Measurements from ENCODE around the gene DPCD.

DNA sequence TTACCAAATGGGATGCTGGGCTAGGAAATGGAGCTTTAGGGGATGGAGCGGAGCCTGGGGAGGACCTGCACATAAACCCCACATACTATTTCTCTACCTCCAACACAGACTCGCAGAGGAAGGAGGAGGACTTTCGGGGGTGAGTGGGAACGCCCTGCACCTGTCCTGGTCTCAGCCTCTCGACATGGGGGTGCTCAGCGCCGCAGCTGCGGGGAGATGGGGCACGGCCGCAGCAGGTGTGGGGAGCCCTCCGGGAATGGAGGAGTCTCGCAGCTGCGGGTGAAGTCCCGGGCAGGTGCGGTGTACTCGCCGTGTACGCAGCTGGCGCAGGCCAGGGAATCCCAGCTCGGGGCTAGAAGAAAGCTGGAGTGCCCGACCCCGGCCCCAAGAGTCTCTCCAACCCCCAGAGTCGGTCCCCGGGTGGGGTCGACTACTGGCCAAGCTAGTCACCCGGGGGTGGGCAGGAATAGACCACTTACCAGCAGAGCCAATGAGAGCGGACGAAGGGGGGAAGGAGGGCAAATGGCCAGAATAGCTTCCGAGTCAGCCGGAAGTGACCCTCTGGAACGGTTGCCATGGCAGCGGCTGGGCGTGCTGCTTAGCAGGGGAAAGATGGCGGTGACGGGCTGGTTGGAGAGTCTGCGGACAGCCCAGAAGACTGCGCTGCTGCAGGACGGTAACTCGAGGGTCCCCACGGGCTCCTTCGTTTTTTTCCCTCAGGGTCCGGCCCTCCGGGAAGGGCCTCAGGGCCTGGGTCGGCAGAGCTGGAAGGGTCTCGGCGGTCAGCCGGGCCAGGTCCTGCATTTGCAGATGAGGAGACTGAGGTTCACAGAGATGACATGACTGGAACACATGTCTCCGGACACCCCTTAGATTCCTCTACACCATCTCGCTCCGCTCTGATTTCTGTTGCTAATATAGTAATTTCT lies at the start of gene DPCD, which contains the start of gene POLL:
- TF ChIP-seq, protein P1, sequence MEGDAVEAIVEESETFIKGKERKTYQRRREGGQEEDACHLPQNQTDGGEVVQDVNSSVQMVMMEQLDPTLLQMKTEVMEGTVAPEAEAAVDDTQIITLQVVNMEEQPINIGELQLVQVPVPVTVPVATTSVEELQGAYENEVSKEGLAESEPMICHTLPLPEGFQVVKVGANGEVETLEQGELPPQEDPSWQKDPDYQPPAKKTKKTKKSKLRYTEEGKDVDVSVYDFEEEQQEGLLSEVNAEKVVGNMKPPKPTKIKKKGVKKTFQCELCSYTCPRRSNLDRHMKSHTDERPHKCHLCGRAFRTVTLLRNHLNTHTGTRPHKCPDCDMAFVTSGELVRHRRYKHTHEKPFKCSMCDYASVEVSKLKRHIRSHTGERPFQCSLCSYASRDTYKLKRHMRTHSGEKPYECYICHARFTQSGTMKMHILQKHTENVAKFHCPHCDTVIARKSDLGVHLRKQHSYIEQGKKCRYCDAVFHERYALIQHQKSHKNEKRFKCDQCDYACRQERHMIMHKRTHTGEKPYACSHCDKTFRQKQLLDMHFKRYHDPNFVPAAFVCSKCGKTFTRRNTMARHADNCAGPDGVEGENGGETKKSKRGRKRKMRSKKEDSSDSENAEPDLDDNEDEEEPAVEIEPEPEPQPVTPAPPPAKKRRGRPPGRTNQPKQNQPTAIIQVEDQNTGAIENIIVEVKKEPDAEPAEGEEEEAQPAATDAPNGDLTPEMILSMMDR (IDR thresholded peaks at IDR 0.05), result no peak
- TF ChIP-seq POLR2A (IDR thresholded peaks at IDR 0.05), result no peak

Data from breast epithelium (tissue), 3 donors.